ENCODE results near the gene FTCDNL1. TPM values are rescaled to one million over a fixed set of nuclear protein-coding genes. Genes with fewer than 3 reads are reported as not detected.

The FTCDNL1 gene
- total and polyA plus RNA-seq, 9 of the 15 experiments (the other 6 are each of a cell fraction or from before 2014, with no cell fraction given): 0.13 to 0.58 (median 0.32) TPM

DNA sequence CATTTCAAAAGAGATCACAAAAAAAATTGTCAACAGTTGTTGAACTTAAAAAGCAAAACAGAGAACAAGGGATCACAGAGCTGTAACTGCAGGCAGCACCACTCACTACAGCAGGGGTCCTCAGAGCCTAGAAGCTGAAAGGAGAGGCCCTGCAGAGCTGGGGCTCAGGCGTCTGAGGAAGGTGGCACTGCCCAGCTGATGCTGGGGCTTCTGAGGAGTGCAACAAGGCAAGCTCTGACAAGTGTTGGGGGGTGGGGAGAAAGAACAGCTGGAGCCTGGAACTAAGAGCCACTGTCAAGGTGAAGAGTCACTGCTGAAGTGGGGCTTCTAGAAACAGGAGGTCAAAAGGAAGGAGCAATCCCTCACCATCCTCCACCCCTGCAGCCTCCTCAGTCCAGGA is 46.2 kb downstream of the FTCDNL1 start:
- H3K9me1 ChIP-seq (ENCODE audit: control insufficient read depth, insufficient read depth, low read length): no peaks in the 10 kb centered on the region
- CTCF ChIA-PET (ENCODE audit: low intra/inter-chr PET ratio): no interaction called here
- no peak for FAIRE-seq

More for the DNA sequence above, 46.2 kb downstream of the FTCDNL1 start:
- no peak overlapping the region for H3K27ac ChIP-seq (ENCODE audit: extremely low read depth, low read depth, low read length)
- DNase-seq (ENCODE audit: extremely low read depth in 1 of 4, low spot score in 3 of 4) (no peak), ATAC-seq (no peak)
- POLR2A ChIA-PET: no interaction called here
- H4K20me1 ChIP-seq (replicated peaks; ENCODE audit: control insufficient read depth, insufficient read depth, low read length): no peaks in the 10 kb centered on the region
- no peak overlapping the region for H3K9ac ChIP-seq (ENCODE audit: insufficient read depth in 1 of 2, low read depth in 2 of 2, low read length in 2 of 2)
- 0% methylated on average over 1 of the region's 1 CpG for WGBS (ENCODE audit: insufficient coverage, low coverage, missing lambda C conversion rate)
- no TSS peak for BruUV-seq (replicated peaks)
- no peaks in the 10 kb centered on the region for H3K4me1 ChIP-seq (replicated peaks in 1 of 2; ENCODE audit: control insufficient read depth in 2 of 2, insufficient read depth in 2 of 2, low read length in 2 of 2)
- TF ChIP-seq, protein P1, sequence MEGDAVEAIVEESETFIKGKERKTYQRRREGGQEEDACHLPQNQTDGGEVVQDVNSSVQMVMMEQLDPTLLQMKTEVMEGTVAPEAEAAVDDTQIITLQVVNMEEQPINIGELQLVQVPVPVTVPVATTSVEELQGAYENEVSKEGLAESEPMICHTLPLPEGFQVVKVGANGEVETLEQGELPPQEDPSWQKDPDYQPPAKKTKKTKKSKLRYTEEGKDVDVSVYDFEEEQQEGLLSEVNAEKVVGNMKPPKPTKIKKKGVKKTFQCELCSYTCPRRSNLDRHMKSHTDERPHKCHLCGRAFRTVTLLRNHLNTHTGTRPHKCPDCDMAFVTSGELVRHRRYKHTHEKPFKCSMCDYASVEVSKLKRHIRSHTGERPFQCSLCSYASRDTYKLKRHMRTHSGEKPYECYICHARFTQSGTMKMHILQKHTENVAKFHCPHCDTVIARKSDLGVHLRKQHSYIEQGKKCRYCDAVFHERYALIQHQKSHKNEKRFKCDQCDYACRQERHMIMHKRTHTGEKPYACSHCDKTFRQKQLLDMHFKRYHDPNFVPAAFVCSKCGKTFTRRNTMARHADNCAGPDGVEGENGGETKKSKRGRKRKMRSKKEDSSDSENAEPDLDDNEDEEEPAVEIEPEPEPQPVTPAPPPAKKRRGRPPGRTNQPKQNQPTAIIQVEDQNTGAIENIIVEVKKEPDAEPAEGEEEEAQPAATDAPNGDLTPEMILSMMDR (IDR thresholded peaks at IDR 0.05 in 2 of 3, conservative IDR thresholded peaks at IDR 0.05 in 1 of 3; ENCODE audit: insufficient read depth in 2 of 3, low read depth in 1 of 3, low read length in 3 of 3): no peak
- no peak for TF ChIP-seq CC2D1A (IDR thresholded peaks at IDR 0.05)
- no peaks in the 10 kb centered on the region for H3K79me2 ChIP-seq (ENCODE audit: control insufficient read depth, insufficient read depth, low read length)
- H3K27me3 ChIP-seq (ENCODE audit: control insufficient read depth in 2 of 2, insufficient read depth in 2 of 2, low read length in 2 of 2): peaks cover 0 to 6% of the 10 kb centered on the region in 2 experiments; a peak in 3 of 5 replicates
- no peak overlapping the region for H3K4me2 ChIP-seq (ENCODE audit: insufficient read depth, low read length)
- H3K4me3 ChIP-seq: no peak overlapping the region
- H2AFZ ChIP-seq (ENCODE audit: low read depth, low read length): no peak overlapping the region
- intact Hi-C loops (cut with micrococcal nuclease): no loop called here
- no peaks in the 10 kb centered on the region for H3K9me3 ChIP-seq (replicated peaks; ENCODE audit: control insufficient read depth, insufficient read depth, low read depth, low read length)
- in situ Hi-C loops (cut with MboI): no loop called here
- H3K36me3 ChIP-seq (ENCODE audit: control insufficient read depth, insufficient read depth, low read length): no peaks in the 10 kb centered on the region

All from K562 (cell line).